Left ventricle myocardium superior (tissue), 1 donor: ENCODE measurements around the gene RFWD3. TPM values are rescaled to one million over a fixed set of nuclear protein-coding genes. Genes with fewer than 3 reads are reported as not detected.

Experiments used
- ATAC-seq: fragments of 200-7000 bp; cut with Tn5 transposase; one replicate; pipeline ENCODE4 v1.9.1; 2020; ENCODE audit warnings: mild to moderate bottlenecking, moderate library complexity
- DNase-seq: peaks from one replicate; pipeline ENCODE4 v3.0.0-alpha.2; 2020
- intact Hi-C: fragments of 100-400 bp; cut with micrococcal nuclease; formaldehyde crosslinking; loops from one replicate; pipeline ENCODE4 v1.11.0; 2022
- total RNA-seq: library from RNA; stranded (reverse); fragmentation: NEBNext Ultra II Directional; extraction: Animal tissue kit (Norgen Biotek cat#: 25700); gene quantifications from one replicate; pipeline ENCODE4 v1.2.1, GENCODE V29; 2021
- donor health status: DM: no; HTN: yes; CAD: no; lungs with severe emphysema.

The RFWD3 gene
- total RNA-seq, 1 donor from 2014 or later: 4.6 TPM

DNA sequence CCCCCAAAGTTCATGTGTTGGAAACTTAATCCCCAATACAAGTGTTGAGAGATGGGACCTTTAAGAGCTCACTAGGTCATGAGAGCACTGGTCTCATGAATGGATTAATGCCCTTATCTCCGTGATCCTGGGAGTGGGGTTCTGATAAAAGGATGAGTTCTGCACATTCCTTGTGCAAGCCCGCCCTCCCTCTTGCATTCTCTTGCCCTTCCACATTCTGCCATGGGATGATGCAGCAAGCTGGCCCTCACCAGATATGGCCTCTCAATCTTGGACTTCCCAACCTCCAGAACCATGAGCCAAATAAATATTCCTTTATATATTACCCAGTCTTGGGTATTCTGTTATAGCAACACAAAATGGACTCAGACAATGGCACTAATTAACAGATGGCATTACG lies 73.8 kb downstream of the RFWD3 start:
- no peak for DNase-seq
- intact Hi-C loops: no loop called here
- ATAC-seq: no peak

DNA sequence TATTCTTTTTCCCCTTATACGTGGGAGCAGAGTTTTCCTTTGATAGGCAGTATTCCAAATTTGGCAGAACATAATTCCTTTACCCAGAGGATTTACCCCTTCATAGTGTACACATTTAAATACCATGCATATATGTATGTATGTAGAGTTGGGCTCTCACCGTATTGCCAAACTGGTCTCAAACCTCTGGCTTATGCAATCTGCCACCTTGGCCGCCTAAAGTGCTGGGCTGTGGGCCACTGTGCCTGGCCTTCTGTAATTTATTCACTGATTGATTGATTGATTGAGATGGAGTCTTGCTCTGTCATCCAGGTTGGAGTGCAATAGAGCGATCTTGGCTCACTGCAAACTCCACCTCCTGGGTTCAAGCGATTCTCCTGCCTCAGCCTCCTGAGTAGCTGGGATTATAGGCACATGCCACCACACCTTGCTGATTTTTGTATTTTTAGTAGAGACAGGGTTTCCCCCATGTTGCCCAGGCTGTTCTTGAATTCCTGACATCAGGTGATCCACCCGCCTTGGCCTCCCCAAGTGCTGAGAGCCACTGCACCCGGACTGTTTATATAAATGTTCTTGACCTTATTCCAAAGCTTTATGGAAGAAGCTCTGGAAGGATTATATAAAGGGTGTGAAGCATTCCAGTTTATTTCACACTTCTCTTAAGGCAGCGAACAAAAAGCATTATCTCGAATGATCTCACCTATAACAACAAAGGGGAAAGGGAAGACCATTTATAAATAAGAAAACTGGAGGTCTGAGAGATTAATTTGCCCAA lies 74.6 kb downstream of the RFWD3 start:
- ATAC-seq (no peak), DNase-seq (no peak)
- intact Hi-C loops: no loop called here

DNA sequence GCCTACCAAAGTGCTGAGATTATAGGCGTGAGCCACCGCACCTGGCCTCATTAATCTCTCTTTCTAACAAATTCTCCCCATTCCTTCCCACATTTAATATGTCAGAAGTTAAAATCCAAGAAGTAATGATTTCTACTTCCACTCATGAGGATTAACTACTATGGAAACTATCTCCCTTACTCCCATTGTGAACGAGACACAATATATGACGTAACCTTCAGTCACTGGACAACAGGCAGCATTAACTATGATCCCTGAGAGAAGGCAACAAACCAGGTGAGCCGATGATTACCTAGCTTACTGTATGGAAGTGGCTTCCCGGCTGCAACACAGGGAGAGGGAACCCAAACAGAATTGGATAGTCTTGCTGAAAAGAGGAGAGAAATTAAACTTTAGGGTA lies 79.7 kb downstream of the RFWD3 start:
- ATAC-seq (no peak), DNase-seq (no peak)
- intact Hi-C loops: no loop called here

DNA sequence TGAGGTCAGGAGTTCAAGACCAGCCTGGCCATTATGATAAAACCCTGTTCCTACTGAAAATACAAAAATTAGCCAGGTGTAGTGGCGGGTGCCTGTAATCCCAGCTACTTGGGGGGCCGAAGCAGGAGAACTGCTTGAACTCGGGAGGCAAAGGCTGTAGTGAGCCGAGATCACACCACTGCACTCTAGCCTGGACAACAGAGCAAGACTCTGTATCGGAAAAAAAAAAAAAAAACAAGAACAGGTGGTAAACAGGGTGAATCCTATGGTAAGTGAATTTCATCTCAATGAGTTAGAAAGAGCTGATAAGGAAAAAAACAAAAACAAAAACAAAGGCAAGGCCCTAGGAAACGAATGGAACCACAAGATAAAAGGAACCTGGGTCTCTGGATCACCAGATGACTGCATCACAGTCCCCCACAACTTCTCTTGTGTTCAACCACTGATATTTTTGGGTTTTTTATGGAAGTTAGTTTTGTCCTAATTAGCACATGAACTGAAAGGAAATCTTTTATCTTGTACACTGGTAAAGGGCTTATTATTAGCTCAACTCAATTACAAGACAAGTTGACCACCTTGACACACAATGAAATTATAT lies 80.7 kb downstream of the RFWD3 start:
- ATAC-seq: no peak

GRCh38 chr16:74583926-74584666 lies 82.6 kb downstream of the RFWD3 start:
- ATAC-seq: no peak
- DNase-seq: no peak
- intact Hi-C loops: no loop called here

More for the DNA sequence above, 80.7 kb downstream of the RFWD3 start:
- intact Hi-C loops: no loop called here
- DNase-seq: no peak

DNA sequence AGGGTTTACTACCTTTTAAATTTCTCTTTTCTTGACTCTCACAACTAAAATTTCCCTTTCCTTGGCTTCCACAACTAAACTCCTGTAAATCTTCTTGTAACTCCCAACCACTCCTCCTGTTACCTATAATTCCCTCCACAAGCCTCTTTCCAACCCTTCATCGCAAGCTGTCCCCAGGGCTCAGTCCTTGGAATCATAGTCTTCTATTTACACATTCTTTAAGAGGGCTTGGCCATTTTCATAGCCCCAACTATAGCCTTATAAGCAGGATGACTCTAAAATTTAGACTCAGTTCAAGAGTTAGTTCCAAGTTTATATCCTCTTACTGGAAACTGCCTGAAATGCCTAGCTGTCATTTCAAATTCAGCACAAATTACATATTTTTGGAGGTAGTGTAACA lies 83.7 kb downstream of the RFWD3 start:
- no peak for ATAC-seq
- intact Hi-C loops: no loop called here

GRCh38 chr16:74580833-74581232 lies 85.8 kb downstream of the RFWD3 start:
- DNase-seq (no peak), ATAC-seq (no peak)
- intact Hi-C loops: no loop called here

More for the DNA sequence above, 83.7 kb downstream of the RFWD3 start:
- no peak for DNase-seq

GRCh38 chr16:74578838-74579237 lies 87.8 kb downstream of the RFWD3 start:
- no peak for DNase-seq
- ATAC-seq: no peak
- intact Hi-C loops: no loop called here

DNA sequence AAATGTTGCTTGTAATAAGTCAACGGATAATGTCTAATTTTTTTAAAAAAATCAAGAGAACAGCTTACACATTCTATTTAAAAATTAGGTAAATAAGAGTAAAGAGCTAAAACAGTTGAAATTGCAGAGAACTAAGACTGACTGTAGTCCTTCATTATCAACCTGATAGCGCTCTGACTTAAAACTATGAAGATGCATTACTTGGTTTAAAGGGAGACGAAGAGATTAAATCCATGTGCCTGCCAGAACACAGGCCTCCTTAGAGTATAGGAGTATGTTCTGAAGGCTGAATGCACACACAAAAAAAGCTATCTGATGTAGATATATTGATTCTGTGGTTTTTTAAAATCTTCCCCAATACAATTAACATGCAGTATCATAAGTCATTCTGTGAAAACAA lies 88.2 kb downstream of the RFWD3 start:
- no peak for DNase-seq
- ATAC-seq: no peak
- intact Hi-C loops: no loop called here

DNA sequence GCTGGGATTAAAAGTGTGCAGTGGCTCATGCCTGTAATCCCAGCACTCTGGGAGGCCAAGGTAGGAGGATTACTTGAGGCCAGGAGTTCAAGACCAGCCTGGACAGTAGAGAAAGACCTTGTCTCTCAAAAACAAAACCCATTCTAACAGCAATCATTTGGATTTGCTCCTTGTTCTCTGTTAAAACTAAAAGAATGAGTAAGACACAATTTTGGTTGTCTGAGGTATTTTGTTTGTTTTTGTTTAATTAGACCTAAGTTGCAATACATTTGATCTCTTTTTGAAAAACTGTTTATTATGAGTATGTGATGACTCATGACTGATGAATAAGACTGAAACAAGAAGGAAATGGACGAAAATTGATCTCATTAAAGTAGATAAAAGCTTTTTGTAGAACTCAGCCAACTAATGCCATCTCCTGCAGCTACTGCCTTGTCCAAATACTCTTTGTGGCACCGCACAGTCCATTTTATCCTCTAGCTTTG lies 88.8 kb downstream of the RFWD3 start:
- DNase-seq (no peak), ATAC-seq (no peak)
- intact Hi-C loops: no loop called here

GRCh38 chr16:74575807-74576643 lies 90.7 kb downstream of the RFWD3 start:
- DNase-seq (no peak), ATAC-seq (peak; percentile 74)
- intact Hi-C loops: no loop called here

- DNase-seq (no peak), ATAC-seq (peak; percentile 9)
- intact Hi-C loops: no loop called here
Measured at GRCh38 chr16:74575175-74575806, 91.4 kb downstream of the RFWD3 start.

- intact Hi-C loops: no loop called here
- no peak for DNase-seq
- no peak for ATAC-seq
Measured at GRCh38 chr16:74574146-74574545, 92.5 kb downstream of the RFWD3 start.

- ATAC-seq (no peak), DNase-seq (no peak)
- intact Hi-C loops: no loop called here
Measured at GRCh38 chr16:74573622-74574021, 93.1 kb downstream of the RFWD3 start.

Other genes with a start within 250 kb of the RFWD3 start
- not detected for gene CLEC18B, start 245.4 kb downstream of the RFWD3 start, total RNA-seq
- 80.0 TPM for gene GLG1, start 59.8 kb downstream of the RFWD3 start, total RNA-seq
- gene MLKL, start 34.0 kb upstream of the RFWD3 start, total RNA-seq: 4.7 TPM
- gene FA2H, start 107.9 kb upstream of the RFWD3 start, total RNA-seq: 0.50 TPM